GM06990 (cell line): ENCODE measurements around the gene EIF3F.

Source experiments
- DNase-seq: peaks from one replicate; pipeline ENCODE4 v3.0.0-alpha.2; 2011; ENCODE audit not compliant: insufficient read length; ENCODE audit errors: extremely low read depth
- H3K27me3 ChIP-seq: replicated peaks from 2 replicates; pipeline ENCODE4 v1.6.0; 2011; ENCODE audit warnings: low read length; ENCODE audit not compliant: control insufficient read depth, insufficient read depth
- H3K36me3 ChIP-seq: 2 replicates; pipeline ENCODE4 v1.5.1; 2011; ENCODE audit warnings: low read length; ENCODE audit not compliant: control insufficient read depth, insufficient read depth
- H3K4me3 ChIP-seq: replicated peaks from 2 replicates; pipeline ENCODE4 v1.5.1; 2011; ENCODE audit warnings: low read depth, mild to moderate bottlenecking, control low read depth, low read length
- TF ChIP-seq, protein P1 (sequence below): IDR thresholded peaks from 2 replicates; pipeline ENCODE4 v1.5.1; 2011; ENCODE audit warnings: low read length, control low read depth, mild to moderate bottlenecking, inconsistent platforms; ENCODE audit not compliant: insufficient read depth, poor library complexity, severe bottlenecking

Gene EIF3F

DNA sequence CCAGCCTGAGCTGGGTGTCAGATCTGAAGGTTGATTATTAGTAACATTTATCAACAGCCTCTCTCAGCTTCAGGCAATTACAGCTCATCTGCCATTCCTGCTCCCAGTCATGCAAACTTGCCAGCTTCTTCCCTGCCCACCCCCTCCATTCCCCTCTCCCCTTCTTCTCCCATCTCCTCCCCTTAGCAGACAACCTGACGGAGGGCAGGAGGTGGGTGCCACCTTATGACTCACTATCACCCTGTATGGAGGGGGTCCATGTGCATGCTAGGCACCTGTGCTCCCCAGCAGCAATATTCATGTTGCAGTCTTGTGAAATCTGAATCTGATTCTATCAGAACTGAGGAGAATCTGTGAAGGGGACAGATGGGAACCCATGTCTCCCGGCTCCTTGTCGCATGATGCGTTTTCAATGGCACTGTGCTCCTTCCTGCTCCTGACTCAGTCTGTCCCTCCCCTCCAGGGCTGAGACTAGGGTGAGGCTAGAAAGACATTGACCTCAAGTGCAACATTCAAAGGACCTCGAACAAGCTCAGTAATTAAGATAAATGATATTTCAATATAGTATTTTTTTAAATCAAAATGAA lies 47.6 kb downstream of the EIF3F start:
- no peak overlapping the region for H3K4me3 ChIP-seq
- no peak for DNase-seq
- TF ChIP-seq, protein P1, sequence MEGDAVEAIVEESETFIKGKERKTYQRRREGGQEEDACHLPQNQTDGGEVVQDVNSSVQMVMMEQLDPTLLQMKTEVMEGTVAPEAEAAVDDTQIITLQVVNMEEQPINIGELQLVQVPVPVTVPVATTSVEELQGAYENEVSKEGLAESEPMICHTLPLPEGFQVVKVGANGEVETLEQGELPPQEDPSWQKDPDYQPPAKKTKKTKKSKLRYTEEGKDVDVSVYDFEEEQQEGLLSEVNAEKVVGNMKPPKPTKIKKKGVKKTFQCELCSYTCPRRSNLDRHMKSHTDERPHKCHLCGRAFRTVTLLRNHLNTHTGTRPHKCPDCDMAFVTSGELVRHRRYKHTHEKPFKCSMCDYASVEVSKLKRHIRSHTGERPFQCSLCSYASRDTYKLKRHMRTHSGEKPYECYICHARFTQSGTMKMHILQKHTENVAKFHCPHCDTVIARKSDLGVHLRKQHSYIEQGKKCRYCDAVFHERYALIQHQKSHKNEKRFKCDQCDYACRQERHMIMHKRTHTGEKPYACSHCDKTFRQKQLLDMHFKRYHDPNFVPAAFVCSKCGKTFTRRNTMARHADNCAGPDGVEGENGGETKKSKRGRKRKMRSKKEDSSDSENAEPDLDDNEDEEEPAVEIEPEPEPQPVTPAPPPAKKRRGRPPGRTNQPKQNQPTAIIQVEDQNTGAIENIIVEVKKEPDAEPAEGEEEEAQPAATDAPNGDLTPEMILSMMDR: no peak
- H3K36me3 ChIP-seq: no peaks in the 10 kb centered on the region
- H3K27me3 ChIP-seq: no peaks in the 10 kb centered on the region; the same call in 1 of the 2 replicates

DNA sequence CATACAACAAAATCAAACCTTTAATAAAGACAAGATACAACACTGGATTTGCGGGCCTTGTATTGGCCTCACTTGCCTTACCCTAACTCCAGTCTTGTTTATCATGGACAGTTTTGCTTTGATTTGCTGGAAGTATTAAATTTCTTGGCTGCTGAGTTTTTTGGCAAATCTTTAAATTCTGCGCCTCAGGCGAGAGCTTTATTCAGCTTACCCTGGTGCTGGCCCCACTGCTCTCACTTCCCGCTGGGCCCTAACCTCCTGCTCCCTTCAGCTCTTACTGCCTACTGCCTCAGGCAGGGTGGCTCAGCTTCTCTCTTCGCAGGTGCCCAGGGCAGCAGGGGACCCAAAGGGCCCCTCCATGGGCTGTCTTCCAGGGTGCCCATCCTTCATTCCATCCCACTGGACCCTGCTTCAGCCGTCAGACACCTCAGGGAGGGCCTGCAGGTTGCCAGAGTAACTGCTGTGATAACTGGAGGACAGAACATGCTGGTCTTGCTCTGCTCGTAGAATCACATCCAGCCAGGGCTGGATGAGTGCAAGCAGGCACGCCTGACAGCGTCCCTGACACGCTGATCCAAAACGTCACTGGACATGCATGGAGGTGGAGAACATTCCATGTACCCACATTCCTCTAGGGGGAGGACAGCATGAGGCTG lies 48.2 kb downstream of the EIF3F start:
- Histone ChIP-seq H3K36me3 (no peaks in the 10 kb centered on the region), H3K4me3 (no peak overlapping the region), H3K27me3 (no peaks in the 10 kb centered on the region; the same call in 1 of the 2 replicates)
- no peak for DNase-seq
- TF ChIP-seq, protein P1: no peak

DNA sequence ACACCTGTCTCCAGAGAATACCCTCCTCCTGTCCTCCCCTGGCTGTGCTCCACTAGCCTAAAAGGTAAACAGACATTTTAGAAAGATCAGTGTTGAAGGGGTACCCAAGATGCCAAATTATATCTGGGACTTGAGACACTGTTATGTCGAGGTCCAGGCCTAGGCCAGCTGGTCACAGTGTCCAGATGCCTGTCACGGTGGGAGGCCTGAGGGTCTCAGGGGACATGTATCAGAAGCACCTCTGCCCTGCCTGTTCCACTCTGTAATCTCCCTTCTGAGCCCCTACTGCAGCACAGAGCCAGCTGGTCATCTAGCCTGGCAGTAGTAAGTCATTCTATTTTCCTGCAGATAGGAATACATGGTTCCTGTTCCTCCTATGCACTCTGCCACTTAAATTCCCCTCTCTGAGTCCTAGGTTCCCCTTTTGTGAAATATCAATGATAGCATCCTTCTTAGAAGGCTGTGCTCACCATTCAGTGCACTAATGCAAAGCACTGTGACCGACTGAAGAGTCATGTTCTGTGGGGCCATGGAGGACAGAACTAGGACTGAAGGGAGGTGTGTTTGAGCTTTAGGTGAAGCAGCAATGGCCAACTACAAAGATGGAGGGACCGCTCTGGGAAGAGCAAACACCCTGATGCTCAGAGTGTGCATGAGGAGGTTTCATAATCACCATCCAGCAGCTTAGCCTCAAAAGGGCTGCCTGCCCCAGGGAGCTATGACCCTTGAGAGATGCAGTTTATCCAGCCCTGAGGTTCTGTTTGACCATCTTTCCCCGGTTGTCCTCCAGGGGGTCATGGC lies 49.1 kb downstream of the EIF3F start:
- no peaks in the 10 kb centered on the region for H3K36me3 ChIP-seq
- TF ChIP-seq, protein P1: no peak
- H3K27me3 ChIP-seq: no peaks in the 10 kb centered on the region; the same call in 1 of the 2 replicates
- H3K4me3 ChIP-seq: no peak overlapping the region
- DNase-seq: no peak

DNA sequence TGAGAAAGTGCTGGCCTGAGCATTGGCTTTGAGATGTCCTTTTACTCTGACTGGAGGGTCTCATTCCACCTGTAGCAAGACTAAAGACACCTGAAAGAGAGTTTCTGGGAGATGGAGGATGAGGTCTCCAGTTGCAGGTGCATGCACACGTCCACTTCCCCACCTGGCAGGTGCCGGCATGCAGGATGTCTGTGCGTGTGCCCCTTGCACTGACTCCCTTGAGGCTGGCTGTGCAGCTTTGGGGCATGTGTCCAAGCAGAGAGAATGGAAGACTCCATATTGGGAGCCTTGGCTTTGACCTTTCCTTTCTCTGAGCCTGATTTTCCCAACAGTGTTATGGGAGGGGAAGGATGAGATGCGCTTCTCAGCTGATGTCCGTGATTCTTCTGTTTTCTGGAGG lies 49.8 kb downstream of the EIF3F start:
- no peaks in the 10 kb centered on the region for H3K36me3 ChIP-seq
- TF ChIP-seq, protein P1: no peak
- H3K27me3 ChIP-seq: no peaks in the 10 kb centered on the region; the same call in 1 of the 2 replicates
- no peak overlapping the region for H3K4me3 ChIP-seq
- no peak for DNase-seq

DNA sequence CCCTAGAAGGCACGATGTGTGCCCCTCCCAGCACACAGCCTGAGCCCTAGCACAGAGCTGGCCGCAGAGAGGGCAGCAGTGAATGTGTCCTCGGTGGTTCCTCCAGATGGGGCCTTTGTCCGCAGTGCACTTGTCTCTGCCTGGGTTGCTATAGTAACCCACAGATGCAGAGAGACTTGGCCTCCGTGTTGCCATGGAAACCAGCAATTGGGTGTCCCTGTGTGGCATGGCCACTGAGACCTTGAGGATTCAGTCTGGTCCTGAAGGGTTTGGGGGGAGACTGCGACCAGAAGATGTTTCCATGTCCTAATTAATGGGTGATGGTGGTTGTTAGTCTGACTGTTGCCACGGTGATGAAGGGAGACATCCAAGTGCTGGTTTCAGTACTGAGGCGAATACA lies 51.3 kb downstream of the EIF3F start:
- H3K27me3 ChIP-seq: no peaks in the 10 kb centered on the region; the same call in 1 of the 2 replicates
- H3K36me3 ChIP-seq: no peaks in the 10 kb centered on the region
- TF ChIP-seq, protein P1: no peak
- no peak for DNase-seq
- no peak overlapping the region for H3K4me3 ChIP-seq
